Spleen (tissue), 11 donors: ENCODE data around the gene SGO2. TPM values are rescaled to one million over a fixed set of nuclear protein-coding genes. Genes with fewer than 3 reads are reported as not detected.

Experiments used
- DNase-seq: peaks from one replicate; pipeline ENCODE4 v3.0.0-alpha.2; 2020
- H3K27ac ChIP-seq, 8 donors: fragments of 200-600 bp; sonication (generic) in 7 of 8; 1 replicate in 4 of 8; 2 replicates in 4 of 8; pipeline versions ENCODE4 v1.5.0 to v1.8.0; 2016 to 2021; ENCODE audit warnings: inconsistent platforms in 4 of 8, mild to moderate bottlenecking in 4 of 8, moderate library complexity in 1 of 8
- H3K27me3 ChIP-seq, 7 donors: fragments of 200-600 bp; sonication (generic) in 6 of 7; replicated peaks in 1 of 7; 1 replicate in 4 of 7; 2 replicates in 3 of 7; pipeline versions ENCODE4 v1.5.0 to v1.8.0; 2016 to 2021; ENCODE audit warnings: inconsistent platforms in 3 of 7, mild to moderate bottlenecking in 1 of 7
- H3K36me3 ChIP-seq, 6 donors: fragments of 200-600 bp; sonication (generic) in 5 of 6; 1 replicate in 4 of 6; 2 replicates in 2 of 6; pipeline versions ENCODE4 v1.5.0 to v1.8.0; 2016 to 2021; ENCODE audit warnings: inconsistent platforms in 2 of 6
- H3K4me1 ChIP-seq, 6 donors: fragments of 200-600 bp; sonication (generic) in 5 of 6; 1 replicate in 3 of 6; 2 replicates in 3 of 6; pipeline versions ENCODE4 v1.5.0 to v1.8.0; 2016 to 2021; ENCODE audit warnings: inconsistent platforms in 3 of 6
- H3K4me3 ChIP-seq, 8 donors: fragments of 200-600 bp; sonication (generic) in 7 of 8; 1 replicate in 4 of 8; 2 replicates in 4 of 8; pipeline versions ENCODE4 v1.5.0 to v1.8.0; 2016 to 2021; ENCODE audit warnings: inconsistent platforms in 4 of 8, mild to moderate bottlenecking in 4 of 8, moderate library complexity in 2 of 8
- H3K9me3 ChIP-seq, 8 donors: fragments of 200-600 bp; sonication (generic) in 7 of 8; 1 replicate in 4 of 8; 2 replicates in 4 of 8; pipeline versions ENCODE4 v1.5.0 to v1.8.0; 2016 to 2021; ENCODE audit warnings: inconsistent platforms in 4 of 8
- CTCF ChIP-seq, 11 experiments: fragments of 200-600 bp in 7 of 11; fragments of 450-650 bp in 4 of 11; sonication (generic) in 4 of 11; IDR thresholded peaks in 8 of 11; conservative IDR thresholded peaks in 3 of 11; 1 replicate in 7 of 11; 2 replicates in 4 of 11; pipeline versions ENCODE4 v1.4.0 to v1.8.0; 2016 to 2021; ENCODE audit warnings: antibody characterized with exemption in 11 of 11, inconsistent platforms in 4 of 11, mild to moderate bottlenecking in 1 of 11
- POLR2A ChIP-seq, 3 donors: fragments of 450-650 bp; IDR thresholded peaks; one replicate each; pipeline ENCODE4 v1.5.1; 2017; ENCODE audit warnings: antibody characterized with exemption in 3 of 3, mild to moderate bottlenecking in 1 of 3
- POLR2AphosphoS5 ChIP-seq, 3 donors: sonication (generic); formaldehyde crosslinking; IDR thresholded peaks; one replicate each; pipeline ENCODE4 v1.5.1; 2017; ENCODE audit warnings: antibody characterized with exemption in 3 of 3
- WGBS, 5 donors: extraction: QIAGEN DNeasy Blood & Tissue Kit in 3 of 5; methylation state at CpG; one replicate each; pipeline versions ENCODE4 v1.1.5 to v1.1.7; 2013 to 2018; 5-methylcytosine and 5-hydroxymethylcytosine counted together
- intact Hi-C: fragments of 100-400 bp; cut with DNase I; formaldehyde crosslinking; loops from one replicate; pipeline ENCODE4 v1.15.0; 2023; ENCODE audit warnings: low total_unique reads
- polyA plus RNA-seq, 3 donors: library from polyadenylated mRNA; stranded (reverse); fragments of 200-250 nt; gene quantifications; one replicate each; pipeline ENCODE4 v1.2.1, GENCODE V29; 2013
- total RNA-seq, 7 donors: library from RNA; depleted of rRNA in 3 of 7; stranded (reverse); fragments of >200 nt in 3 of 7; fragmentation: NEBNext Ultra II Directional in 4 of 7; extraction: Animal tissue kit (Norgen Biotek cat#: 25700) in 4 of 7; gene quantifications; one replicate each; pipeline versions ENCODE4 v1.1.0 to v1.2.1, GENCODE V29; 2016 to 2021
- donor health status: healthy with polysubstance abuse.
- donor health status: DM: no; HTN: no; CAD: no; lungs with moderate emphysema.
- donor health status: DM: no; HTN: no; CAD: no.
- donor health status: Bipolar disorder and iron deficiency.
- donor health status: healthy.
- donor health status: DM: no; HTN: no; CAD: no.
- donor health status: DM: yes; HTN: yes; CAD: no.

Gene SGO2
- total and polyA plus RNA-seq, 10 donors: 0.85 to 9.9 (median 3.9) TPM

- DNase-seq: no peak
- TF ChIP-seq CTCF (IDR thresholded peaks at IDR 0.05 in 8 of 11, conservative IDR thresholded peaks at IDR 0.05 in 3 of 11): no peak
- no peak for TF ChIP-seq POLR2AphosphoS5 (IDR thresholded peaks at IDR 0.05)
- no peak for TF ChIP-seq POLR2A (IDR thresholded peaks at IDR 0.05)
- intact Hi-C loops: no loop called here
- H3K36me3 ChIP-seq: no peaks in the 10 kb centered on the region
- no peak overlapping the region for H3K27ac ChIP-seq
- no peaks in the 10 kb centered on the region for H3K4me1 ChIP-seq
- H3K27me3 ChIP-seq: no peaks in the 10 kb centered on the region
- H3K4me3 ChIP-seq: no peak overlapping the region
- 73 to 90% (median 83%) methylated on average over 3 of the region's 3 CpGs for WGBS, 5 donors
- no peaks in the 10 kb centered on the region for H3K9me3 ChIP-seq
Observed at GRCh38 chr2:200599206-200599605, 73.2 kb downstream of the SGO2 start.

- no peaks in the 10 kb centered on the region for H3K27me3 ChIP-seq
- TF ChIP-seq POLR2A (IDR thresholded peaks at IDR 0.05): no peak
- TF ChIP-seq CTCF (IDR thresholded peaks at IDR 0.05 in 8 of 11, conservative IDR thresholded peaks at IDR 0.05 in 3 of 11): no peak
- TF ChIP-seq POLR2AphosphoS5 (IDR thresholded peaks at IDR 0.05): no peak
- H3K36me3 ChIP-seq: no peaks in the 10 kb centered on the region
- H3K4me3 ChIP-seq: no peak overlapping the region
- H3K9me3 ChIP-seq: no peaks in the 10 kb centered on the region
- 83 to 92% (median 86%) methylated on average over 7 of the region's 7 CpGs for WGBS, 5 donors
- DNase-seq: no peak
- no peaks in the 10 kb centered on the region for H3K4me1 ChIP-seq
- intact Hi-C loops: no loop called here
- H3K27ac ChIP-seq: no peak overlapping the region
Observed at GRCh38 chr2:200600549-200601225, 74.7 kb downstream of the SGO2 start.

- Histone ChIP-seq H3K4me1 (no peaks in the 10 kb centered on the region), H3K4me3 (no peak overlapping the region), H3K27ac (no peak overlapping the region), H3K36me3 (no peaks in the 10 kb centered on the region), H3K27me3 (no peaks in the 10 kb centered on the region), H3K9me3 (no peaks in the 10 kb centered on the region)
- 89 to 98% (median 96%) methylated on average over 4 of the region's 4 CpGs for WGBS, 5 donors
- no peak for DNase-seq
- intact Hi-C loops: no loop called here
- TF ChIP-seq POLR2A (IDR thresholded peaks at IDR 0.05) (no peak), CTCF (IDR thresholded peaks at IDR 0.05 in 8 of 11, conservative IDR thresholded peaks at IDR 0.05 in 3 of 11) (no peak), POLR2AphosphoS5 (IDR thresholded peaks at IDR 0.05) (no peak)
Observed at GRCh38 chr2:200602584-200602983, 76.6 kb downstream of the SGO2 start.

- Histone ChIP-seq H3K4me1 (no peaks in the 10 kb centered on the region), H3K27ac (no peak overlapping the region), H3K9me3 (no peaks in the 10 kb centered on the region), H3K27me3 (no peaks in the 10 kb centered on the region), H3K36me3 (no peaks in the 10 kb centered on the region), H3K4me3 (no peak overlapping the region)
- TF ChIP-seq POLR2A (IDR thresholded peaks at IDR 0.05) (no peak), CTCF (IDR thresholded peaks at IDR 0.05 in 8 of 11, conservative IDR thresholded peaks at IDR 0.05 in 3 of 11) (no peak), POLR2AphosphoS5 (IDR thresholded peaks at IDR 0.05) (no peak)
- intact Hi-C loops: no loop called here
- DNase-seq: no peak
- 62 to 90% (median 77%) methylated on average over 3 of the region's 3 CpGs for WGBS, 5 donors
Observed at GRCh38 chr2:200603972-200604371, 78.0 kb downstream of the SGO2 start.
